ENCODE data around the gene LRP3. TPM values are rescaled to one million over a fixed set of nuclear protein-coding genes. Genes with fewer than 3 reads are reported as not detected.
"Not testable (repeated sequence)": the region's sequence is repeated elsewhere in the genome, so short reads cannot be mapped to it uniquely, and the experiment has no call there.

LRP3 gene
- total RNA-seq, 2 donors from 2014 or later: 7.2 to 12.4 TPM

DNA sequence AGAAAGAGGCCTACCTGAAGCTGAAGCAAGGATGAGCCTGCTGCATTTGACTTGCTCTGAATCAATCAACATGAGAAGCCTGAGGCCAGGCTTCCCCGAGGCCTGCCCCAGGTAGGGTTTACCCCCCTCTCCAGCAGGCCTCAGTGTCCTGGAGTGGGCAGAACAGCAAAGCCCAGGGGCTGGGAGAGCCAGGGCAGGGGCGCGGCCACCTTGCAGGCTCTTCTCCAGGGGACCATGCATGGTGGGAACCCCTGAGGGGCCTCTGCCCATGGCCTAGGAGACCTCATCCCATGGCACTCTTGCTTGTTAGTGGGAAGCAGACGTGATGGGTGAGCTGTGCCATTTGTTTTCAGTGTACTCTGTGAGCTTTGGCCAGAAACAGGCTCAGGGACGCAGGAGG lies 19.9 kb upstream of the LRP3 start:
- DNase-seq: no peak
- ATAC-seq: no peak
- intact Hi-C loops (cut with DNase I, micrococcal nuclease): loop anchor here in 1 of 2 donors (10.0 kb wide), 1 partner anchor 131 kb away; the partner anchor contains the start of gene CEBPA

DNA sequence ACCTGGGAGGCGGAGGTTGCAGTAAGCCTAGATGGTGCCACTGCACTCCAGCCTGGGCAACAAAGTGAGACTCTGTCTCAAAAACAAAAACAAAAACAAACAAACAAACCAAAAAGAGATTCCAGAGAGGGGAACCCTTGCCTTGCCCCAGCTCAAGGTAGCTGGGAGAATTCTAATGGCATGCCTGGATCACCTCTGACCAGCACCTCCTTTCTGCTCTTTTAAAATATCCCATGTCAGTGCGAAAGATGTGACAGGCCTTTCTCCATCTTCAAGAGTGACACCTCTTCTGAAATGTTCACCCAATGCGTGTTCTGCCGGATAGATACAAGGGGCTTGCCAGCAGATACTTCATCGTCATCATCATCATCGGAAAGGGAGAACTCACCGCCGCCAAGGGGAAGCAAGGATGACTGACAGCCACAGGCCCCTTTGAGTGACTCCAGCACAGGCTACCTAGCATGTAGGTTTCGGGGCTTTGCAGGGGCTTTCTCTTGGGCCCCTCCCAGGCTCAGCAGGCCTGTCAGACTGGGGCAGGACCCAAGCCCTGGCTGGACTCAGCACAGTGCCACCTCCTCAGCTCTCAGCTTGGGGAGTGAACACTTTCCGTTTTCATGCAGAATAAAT lies 18.9 kb upstream of the LRP3 start:
- no peak for DNase-seq
- intact Hi-C loops (cut with DNase I, micrococcal nuclease): loop anchor here in 1 of 2 donors (10.0 kb wide), 1 partner anchor 130 kb away; the partner anchor contains the start of gene CEBPA
- no peak for ATAC-seq

DNA sequence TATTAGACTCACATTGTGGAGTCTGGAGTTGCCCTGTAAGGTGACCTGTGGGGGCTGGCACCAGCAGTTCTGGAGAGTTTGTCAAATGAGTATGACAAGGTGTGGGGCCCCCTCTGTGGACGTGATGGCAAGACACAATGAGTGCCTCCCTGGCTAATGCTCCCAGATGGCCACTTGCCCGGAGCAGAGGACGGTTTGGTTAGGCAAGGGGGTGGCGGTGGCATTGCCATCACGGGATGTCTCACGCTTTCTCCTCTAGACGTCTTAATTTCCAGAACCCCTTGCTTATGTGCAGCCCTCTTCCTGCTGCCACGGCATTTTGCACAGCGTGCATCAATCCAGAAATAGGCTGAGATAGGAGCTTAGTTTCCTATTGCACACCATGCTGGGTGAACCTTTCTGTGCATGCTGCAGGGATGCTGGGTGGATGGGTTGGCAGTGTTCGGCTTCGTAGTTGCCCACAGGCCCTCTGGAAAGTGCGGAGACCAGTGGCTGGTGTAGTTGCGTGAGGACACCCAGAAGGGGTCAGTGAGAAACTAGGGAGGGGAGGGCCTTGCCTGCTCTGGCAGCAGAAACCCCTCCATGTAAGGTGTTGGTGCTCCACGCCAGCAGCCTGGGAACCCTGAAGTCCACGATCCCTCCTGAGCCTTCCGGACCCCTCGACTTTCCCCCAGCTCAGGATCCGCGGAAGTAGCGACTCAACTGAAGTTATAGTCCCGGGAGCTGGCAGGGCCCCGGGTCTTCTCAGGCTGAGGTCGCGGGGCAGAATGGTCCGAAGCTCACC lies 18.1 kb upstream of the LRP3 start:
- ATAC-seq (peak; percentile 10), DNase-seq (no peak)
- intact Hi-C loops (cut with DNase I, micrococcal nuclease): loop anchor here in 1 of 2 donors (10.0 kb wide), 1 partner anchor 129 kb away; the partner anchor contains the start of gene CEBPA

DNA sequence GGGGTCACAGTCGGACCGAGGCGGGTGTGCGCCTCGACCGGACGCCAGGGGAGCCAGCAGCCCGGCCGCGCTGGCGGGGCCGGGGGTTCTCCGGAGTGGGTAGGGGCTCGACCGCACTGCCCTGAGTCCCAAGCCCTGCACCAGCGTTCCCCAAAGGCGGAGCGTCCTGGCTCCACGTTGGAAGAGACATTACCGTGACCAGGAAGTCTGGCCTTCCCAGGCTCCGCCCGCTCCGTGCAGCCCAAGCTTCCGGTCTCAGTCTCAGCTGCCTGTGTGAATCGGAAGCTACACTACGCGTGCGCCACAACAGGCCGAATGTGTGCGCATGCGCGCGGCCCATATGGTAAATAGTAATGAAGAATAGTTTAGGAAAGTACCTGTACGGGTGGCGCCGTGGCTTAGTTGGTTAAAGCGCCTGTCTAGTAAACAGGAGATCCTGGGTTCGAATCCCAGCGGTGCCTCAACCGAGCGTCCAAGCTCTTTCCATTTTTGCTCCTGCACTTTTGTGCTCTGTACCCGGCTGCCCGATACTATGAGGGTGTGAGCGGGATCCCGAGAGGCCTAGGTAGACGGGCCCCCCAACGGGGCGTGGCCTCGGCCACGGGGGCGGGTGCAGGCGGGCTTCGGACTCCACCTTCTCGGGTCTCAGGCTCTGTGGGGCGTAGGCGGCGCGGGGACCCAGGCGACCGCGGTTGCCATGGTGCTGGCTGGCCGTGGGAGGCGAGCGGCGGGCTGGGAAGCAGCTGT lies 17.3 kb upstream of the LRP3 start:
- intact Hi-C loops (cut with DNase I, micrococcal nuclease): loop anchor here in 1 of 2 donors (10.0 kb wide), 1 partner anchor 128 kb away; the partner anchor contains the start of gene CEBPA
- ATAC-seq (peak; percentile 88), DNase-seq (peak; percentile 96)

DNA sequence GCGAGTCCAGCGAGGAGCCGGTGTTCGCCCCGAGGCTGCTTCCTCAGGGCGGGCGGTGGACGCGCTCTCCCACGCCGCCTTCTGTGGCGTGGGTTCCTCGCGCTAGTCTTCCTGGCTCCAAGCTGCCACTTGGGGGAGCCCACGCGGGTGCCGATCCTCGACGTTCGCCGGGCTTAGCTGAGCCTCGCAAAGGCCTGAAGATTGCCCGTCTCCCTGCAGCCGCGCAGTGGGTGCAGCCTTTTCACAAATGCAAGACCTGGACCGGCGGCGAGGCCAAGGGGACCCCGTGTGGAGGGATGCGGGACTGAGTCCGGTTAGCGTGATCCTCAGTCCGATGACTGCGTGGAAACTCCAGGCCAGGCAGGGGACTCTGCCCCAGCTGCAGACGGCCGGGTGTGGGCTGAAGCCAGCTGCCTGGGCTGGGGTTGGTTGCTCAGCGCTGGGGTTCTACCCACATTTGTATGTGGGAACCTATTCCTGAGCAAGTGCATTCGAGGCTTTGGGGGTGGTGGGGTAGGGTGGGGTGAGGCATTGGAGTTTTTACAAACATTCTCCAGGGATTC lies 16.6 kb upstream of the LRP3 start:
- DNase-seq (no peak), ATAC-seq (peak; percentile 42)
- intact Hi-C loops (cut with DNase I, micrococcal nuclease): loop anchor here in 1 of 2 donors (10.0 kb wide), 1 partner anchor 127 kb away; the partner anchor contains the start of gene CEBPA

DNA sequence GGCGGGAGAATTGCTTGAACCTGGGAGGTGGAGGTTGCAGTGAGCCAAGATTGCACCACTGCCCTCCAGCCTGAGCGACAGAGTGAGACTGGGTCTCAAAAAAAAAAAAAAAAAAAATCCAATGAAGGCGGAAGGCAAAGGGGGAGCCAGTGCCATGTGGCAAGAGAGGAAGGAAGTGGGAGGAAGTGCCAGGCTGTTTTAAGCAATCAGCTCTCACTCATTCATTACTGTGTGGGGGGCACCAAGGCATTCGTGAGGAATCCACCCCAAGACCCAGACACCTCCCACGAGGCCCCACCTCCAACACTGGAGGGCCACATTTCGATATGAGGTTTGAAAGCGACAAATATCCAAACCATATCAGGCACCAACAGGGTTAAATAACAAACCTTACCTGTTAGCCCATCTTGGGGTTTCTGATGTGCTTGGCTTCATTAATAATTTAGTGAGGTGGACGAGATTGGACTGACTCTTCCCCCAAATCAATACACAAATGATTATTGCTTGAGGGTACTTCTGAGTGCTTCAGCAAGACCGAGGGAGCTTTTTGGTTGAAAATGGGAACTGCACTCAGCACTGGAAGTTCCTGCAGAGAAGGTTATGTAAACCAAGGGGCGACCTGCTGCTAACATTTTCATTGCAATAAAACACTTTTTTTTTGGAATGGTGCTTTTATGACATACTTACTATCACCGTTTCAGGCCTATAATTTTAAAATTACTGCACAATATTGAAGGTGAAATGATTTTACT lies 7.5 kb upstream of the LRP3 start:
- intact Hi-C loops (cut with DNase I, micrococcal nuclease): no loop called here
- DNase-seq (no peak), ATAC-seq (peak; percentile 3)

DNA sequence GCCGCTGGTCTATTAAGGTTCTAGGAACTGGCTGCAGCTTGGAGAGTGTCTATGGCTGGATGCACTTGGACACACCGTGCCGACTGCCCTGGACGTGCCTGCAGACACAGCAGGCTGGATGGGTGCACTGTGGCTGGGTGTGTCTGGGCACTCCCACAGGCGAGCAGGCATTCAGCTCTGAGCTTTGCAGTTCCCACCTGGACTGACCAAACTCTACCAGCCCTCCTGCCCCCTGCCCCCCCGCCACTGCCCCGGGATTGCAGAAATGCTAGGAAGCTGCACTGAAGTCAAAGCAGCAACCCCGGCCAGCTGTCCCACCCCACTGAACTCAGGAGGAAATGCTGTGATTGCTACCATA lies 7.0 kb upstream of the LRP3 start:
- DNase-seq: peak; percentile 43 to 68
- intact Hi-C loops (cut with DNase I, micrococcal nuclease): no loop called here
- peak; percentile 97 for ATAC-seq

DNA sequence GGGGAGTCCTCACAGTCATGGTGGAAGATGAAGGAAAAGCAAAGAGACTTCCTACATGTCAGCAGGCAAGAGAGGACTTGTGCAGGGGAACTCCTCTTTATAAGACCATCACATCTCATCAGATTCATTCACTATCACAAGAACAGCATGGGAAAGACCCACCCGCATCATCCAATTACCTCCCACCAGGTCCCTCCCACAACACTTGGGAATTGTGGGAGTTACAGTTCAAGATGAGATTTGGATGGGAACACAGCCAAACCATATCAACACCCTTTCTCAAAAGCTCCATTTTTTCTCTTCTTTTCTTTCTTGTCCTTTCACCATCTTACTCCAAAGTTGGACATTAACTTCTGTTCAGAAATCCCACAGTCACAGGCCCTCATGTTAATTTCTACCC lies 4.7 kb upstream of the LRP3 start:
- ATAC-seq: no peak
- intact Hi-C loops (cut with DNase I, micrococcal nuclease): no loop called here
- DNase-seq: no peak

- ATAC-seq; intact Hi-C loops (cut with DNase I, micrococcal nuclease); DNase-seq: not testable (repeated sequence)
Observed at GRCh38 chr19:33191092-33191491, 3.0 kb upstream of the LRP3 start.

DNA sequence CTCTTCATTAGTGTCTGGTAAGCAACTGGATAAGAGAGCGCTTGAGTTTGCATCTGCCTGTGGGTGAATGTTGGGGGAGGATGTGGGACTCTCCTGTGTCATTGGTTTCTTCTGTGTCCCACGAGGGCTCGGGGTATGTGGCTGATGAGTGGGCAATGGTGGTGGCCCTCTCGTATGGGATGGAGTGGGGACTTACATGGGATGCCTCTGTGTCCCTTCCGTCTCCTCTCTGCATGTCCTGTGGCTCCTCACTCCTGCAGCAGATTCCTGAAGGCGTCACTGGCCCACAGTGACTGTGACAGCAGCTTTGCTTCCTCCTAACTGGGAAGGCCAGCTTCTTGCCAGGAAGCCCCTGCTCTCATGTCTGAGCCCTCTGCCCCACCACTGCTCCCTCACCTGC lies 2.6 kb upstream of the LRP3 start:
- DNase-seq (no peak), ATAC-seq (no peak)
- intact Hi-C loops (cut with DNase I, micrococcal nuclease): no loop called here

- intact Hi-C loops (cut with DNase I, micrococcal nuclease): no loop called here
- ATAC-seq (no peak), DNase-seq (no peak)
Observed at GRCh38 chr19:33192010-33192409, 2.1 kb upstream of the LRP3 start.

DNA sequence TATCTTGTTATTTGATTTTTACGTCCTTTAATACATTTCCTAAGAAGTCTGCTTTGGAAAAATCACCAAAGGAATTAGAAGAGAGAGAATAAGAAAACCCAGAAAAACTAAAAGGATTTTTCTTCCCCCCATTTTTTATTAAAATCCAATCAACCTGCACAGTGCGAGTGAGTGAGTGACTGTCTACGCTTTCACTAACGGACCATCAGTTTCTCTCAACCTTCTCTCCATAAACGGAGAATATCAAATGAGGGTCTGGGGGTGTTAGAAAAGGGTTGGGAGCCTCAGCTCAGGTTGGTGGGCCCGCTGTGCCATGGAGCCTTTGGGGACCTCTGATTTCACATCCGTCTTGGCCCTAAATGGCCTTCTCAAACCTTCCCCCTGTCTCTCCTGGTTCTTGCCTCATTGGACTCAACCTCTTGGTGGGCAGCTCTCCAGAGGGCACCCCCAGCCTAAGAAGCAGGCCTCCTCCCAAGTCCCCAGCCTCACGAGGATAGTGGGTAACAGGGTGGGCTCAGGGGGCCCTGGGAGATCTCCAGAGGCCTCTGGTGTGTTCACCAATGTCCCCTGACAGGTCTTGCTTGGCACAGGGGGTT lies 763 bp upstream of the LRP3 start:
- intact Hi-C loops (cut with DNase I, micrococcal nuclease): no loop called here
- ATAC-seq: no peak
- DNase-seq: no peak

DNA sequence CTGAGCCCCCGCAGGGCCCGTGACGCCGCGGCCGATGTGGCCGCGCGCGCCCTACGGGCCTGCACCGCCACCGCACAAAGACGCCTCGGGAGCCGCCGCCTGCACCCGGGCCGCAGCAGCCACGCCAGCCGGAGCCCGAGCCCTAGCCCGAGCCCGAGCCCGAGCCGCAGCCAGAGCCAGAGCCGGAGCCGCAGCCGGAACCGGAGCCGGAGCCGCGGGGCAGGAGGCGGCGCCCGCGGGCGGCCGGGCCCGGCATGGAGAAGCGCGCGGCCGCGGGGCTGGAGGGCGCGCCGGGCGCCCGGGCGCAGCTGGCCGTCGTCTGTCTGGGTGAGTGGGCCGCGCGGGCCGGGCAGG lies 379 bp downstream of the LRP3 start:
- DNase-seq (peak in 1 of 2 donors; percentile 24), ATAC-seq (peak; percentile 44)
- intact Hi-C loops (cut with DNase I, micrococcal nuclease): no loop called here

- intact Hi-C loops (cut with DNase I, micrococcal nuclease): no loop called here
- peak in 1 of 2 donors; percentile 32 for DNase-seq
- ATAC-seq: peak; percentile 61
Observed at GRCh38 chr19:33194886-33195644, 935 bp downstream of the LRP3 start.

DNA sequence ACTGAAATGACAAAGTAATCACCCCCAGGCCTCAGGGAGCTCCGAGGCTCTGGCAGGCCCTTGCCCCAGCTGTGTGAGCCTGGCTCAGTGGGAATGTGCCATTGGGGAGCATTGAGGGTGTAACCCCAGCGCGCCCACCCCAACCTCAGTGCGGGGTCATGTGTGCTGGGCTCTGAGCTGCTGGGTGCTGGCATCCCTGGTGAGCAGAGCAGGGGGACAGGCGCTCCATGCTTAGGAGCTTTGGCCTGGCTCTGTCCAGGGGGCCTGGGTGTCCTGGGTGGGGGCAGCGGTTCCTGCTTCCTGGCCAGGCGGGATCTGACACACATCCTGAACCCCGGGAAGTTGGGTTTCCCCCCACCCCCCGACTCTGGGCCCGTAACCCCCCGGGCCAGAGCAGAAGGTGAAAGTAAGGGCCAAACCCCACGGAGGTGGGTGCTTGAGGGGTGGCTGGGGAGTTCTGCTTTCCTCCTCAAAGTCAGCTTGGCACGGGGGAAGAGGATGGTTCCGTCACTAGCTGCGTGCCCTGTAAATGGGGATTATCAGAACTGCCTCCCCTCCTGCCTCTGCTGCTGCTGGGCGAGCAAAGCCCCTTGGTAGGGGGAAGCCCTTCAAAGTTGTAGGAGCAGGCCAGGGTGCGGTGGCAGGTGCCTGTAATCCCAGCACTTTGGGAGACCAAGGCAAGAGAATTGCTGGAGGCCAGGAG lies 1.7 kb downstream of the LRP3 start:
- DNase-seq (no peak), ATAC-seq (peak; percentile 6)
- intact Hi-C loops (cut with DNase I, micrococcal nuclease): no loop called here

GRCh38 chr19:33196446-33197193 lies 2.5 kb downstream of the LRP3 start:
- ATAC-seq: no peak
- intact Hi-C loops (cut with DNase I, micrococcal nuclease): no loop called here

More at GRCh38 chr19:33196446-33197193, 2.5 kb downstream of the LRP3 start:
- no peak for DNase-seq
